Neural cell (in vitro differentiated cells): Measurements from ENCODE around the gene KRTAP5-1.

Experiments
- EP300 ChIP-seq: fragments of 450-650 bp; conservative IDR thresholded peaks from 2 replicates; pipeline ENCODE4 v1.6.1; 2014; ENCODE audit warnings: antibody characterized with exemption, mild to moderate bottlenecking, moderate library complexity; ENCODE audit not compliant: poor library complexity, severe bottlenecking
- EZH2 ChIP-seq: fragments of 200-600, 300-800 bp; shearing (Covaris generic), sonication (generic); IDR thresholded peaks from 2 replicates; pipeline ENCODE4 v1.6.1; 2014; ENCODE audit warnings: antibody characterized with exemption, low read length, borderline replicate concordance, mild to moderate bottlenecking; ENCODE audit not compliant: insufficient read depth, poor library complexity, severe bottlenecking
- MXI1 ChIP-seq: fragments of 450-650 bp; conservative IDR thresholded peaks from 2 replicates; pipeline ENCODE4 v1.6.1; 2014; ENCODE audit warnings: antibody characterized with exemption, mild to moderate bottlenecking; ENCODE audit not compliant: poor library complexity, severe bottlenecking
- POLR2AphosphoS5 ChIP-seq: IDR thresholded peaks from 2 replicates; pipeline ENCODE4 v1.6.1; 2012
- RAD21 ChIP-seq: fragments of 450-650 bp; conservative IDR thresholded peaks from 2 replicates; pipeline ENCODE4 v1.6.1; 2014; ENCODE audit warnings: antibody characterized with exemption, mild to moderate bottlenecking, moderate library complexity
- SMC3 ChIP-seq: fragments of 450-650 bp; conservative IDR thresholded peaks from 2 replicates; pipeline ENCODE4 v1.6.1; 2014; ENCODE audit warnings: antibody characterized with exemption, mild to moderate bottlenecking, moderate library complexity; ENCODE audit not compliant: poor library complexity
- TAF1 ChIP-seq: IDR thresholded peaks from 2 replicates; pipeline ENCODE4 v1.6.1; 2012; ENCODE audit warnings: low read depth
- TF ChIP-seq, protein P1 (sequence below): fragments of 450-650 bp; IDR thresholded peaks from 2 replicates; pipeline ENCODE4 v1.5.1; 2014; ENCODE audit warnings: antibody characterized with exemption, mild to moderate bottlenecking, moderate library complexity; ENCODE audit not compliant: poor library complexity, severe bottlenecking
- TF ChIP-seq, protein P2 (sequence below): IDR thresholded peaks from 2 replicates; pipeline ENCODE4 v1.6.1; 2012; ENCODE audit warnings: borderline replicate concordance

DNA sequence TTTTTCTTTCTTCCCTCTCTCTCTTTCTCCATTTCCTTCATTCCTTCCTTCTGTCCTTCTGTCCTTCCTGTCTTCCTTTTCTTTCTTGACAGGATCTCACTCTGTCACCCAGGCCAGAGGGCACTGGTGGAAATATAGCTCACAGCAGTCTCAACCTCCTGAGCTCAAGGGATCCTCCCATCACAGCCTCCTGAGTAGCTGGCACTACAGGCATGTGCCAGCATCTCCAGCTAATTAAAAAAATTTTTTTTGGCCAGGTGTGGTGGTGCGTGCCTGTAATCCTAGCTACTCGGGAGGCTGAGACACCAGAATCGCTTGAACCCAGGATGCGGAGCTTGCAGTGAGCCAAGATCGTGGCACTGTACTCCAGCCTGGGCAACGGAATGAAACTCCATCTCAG lies 8.3 kb downstream of the KRTAP5-1 start:
- TF ChIP-seq, protein P1, sequence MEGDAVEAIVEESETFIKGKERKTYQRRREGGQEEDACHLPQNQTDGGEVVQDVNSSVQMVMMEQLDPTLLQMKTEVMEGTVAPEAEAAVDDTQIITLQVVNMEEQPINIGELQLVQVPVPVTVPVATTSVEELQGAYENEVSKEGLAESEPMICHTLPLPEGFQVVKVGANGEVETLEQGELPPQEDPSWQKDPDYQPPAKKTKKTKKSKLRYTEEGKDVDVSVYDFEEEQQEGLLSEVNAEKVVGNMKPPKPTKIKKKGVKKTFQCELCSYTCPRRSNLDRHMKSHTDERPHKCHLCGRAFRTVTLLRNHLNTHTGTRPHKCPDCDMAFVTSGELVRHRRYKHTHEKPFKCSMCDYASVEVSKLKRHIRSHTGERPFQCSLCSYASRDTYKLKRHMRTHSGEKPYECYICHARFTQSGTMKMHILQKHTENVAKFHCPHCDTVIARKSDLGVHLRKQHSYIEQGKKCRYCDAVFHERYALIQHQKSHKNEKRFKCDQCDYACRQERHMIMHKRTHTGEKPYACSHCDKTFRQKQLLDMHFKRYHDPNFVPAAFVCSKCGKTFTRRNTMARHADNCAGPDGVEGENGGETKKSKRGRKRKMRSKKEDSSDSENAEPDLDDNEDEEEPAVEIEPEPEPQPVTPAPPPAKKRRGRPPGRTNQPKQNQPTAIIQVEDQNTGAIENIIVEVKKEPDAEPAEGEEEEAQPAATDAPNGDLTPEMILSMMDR: no peak
- no peak for TF ChIP-seq POLR2AphosphoS5
- no peak for TF ChIP-seq RAD21
- TF ChIP-seq TAF1: no peak
- no peak for TF ChIP-seq EZH2
- no peak for TF ChIP-seq EP300
- TF ChIP-seq, protein P2, sequence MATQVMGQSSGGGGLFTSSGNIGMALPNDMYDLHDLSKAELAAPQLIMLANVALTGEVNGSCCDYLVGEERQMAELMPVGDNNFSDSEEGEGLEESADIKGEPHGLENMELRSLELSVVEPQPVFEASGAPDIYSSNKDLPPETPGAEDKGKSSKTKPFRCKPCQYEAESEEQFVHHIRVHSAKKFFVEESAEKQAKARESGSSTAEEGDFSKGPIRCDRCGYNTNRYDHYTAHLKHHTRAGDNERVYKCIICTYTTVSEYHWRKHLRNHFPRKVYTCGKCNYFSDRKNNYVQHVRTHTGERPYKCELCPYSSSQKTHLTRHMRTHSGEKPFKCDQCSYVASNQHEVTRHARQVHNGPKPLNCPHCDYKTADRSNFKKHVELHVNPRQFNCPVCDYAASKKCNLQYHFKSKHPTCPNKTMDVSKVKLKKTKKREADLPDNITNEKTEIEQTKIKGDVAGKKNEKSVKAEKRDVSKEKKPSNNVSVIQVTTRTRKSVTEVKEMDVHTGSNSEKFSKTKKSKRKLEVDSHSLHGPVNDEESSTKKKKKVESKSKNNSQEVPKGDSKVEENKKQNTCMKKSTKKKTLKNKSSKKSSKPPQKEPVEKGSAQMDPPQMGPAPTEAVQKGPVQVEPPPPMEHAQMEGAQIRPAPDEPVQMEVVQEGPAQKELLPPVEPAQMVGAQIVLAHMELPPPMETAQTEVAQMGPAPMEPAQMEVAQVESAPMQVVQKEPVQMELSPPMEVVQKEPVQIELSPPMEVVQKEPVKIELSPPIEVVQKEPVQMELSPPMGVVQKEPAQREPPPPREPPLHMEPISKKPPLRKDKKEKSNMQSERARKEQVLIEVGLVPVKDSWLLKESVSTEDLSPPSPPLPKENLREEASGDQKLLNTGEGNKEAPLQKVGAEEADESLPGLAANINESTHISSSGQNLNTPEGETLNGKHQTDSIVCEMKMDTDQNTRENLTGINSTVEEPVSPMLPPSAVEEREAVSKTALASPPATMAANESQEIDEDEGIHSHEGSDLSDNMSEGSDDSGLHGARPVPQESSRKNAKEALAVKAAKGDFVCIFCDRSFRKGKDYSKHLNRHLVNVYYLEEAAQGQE: no peak
- TF ChIP-seq SMC3: no peak
- TF ChIP-seq MXI1: no peak
